ENCODE measurements around the gene OGFR.

OGFR gene

DNA sequence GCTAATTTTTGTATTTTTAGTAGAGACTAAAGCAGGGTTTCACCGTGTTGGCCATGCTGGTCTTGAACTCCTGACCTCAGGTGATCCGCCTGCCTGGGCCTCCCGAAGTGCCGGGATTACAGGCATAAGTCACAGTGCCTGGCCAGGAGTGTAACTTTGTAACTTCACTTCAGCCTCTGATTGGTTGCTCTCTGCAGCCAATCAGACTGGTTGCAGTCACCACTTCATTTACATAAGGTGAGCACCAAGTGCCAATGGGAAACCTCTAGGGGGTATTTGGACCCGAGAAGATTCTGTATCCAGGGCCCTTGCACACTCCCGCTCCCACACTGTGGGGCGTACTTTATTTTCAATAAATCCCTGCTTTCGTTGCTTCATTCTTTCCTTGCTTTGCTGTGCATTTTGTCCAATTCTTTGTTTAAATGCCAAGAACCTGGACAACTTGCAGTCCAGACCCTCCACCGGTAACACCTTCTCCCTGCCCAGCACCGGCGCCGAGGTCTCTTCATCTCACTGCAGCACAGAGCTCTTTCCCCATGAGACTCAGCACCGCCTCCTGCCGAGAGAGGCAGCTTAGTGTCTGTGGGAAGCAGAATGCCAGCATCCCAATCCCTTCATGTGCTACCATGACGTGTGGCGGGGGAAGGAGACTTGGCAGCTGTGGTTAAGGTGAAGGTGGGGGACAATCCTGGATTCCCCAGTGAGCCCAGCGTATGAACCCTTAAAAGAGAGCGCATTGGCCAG, 22.3 kb upstream of the OGFR start:
- TF ChIP-seq, protein P1, sequence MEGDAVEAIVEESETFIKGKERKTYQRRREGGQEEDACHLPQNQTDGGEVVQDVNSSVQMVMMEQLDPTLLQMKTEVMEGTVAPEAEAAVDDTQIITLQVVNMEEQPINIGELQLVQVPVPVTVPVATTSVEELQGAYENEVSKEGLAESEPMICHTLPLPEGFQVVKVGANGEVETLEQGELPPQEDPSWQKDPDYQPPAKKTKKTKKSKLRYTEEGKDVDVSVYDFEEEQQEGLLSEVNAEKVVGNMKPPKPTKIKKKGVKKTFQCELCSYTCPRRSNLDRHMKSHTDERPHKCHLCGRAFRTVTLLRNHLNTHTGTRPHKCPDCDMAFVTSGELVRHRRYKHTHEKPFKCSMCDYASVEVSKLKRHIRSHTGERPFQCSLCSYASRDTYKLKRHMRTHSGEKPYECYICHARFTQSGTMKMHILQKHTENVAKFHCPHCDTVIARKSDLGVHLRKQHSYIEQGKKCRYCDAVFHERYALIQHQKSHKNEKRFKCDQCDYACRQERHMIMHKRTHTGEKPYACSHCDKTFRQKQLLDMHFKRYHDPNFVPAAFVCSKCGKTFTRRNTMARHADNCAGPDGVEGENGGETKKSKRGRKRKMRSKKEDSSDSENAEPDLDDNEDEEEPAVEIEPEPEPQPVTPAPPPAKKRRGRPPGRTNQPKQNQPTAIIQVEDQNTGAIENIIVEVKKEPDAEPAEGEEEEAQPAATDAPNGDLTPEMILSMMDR (conservative IDR thresholded peaks at IDR 0.05; ENCODE audit: low read depth, low read length), result no peak
- no peaks in the 10 kb centered on the region for H4K20me1 ChIP-seq (ENCODE audit: insufficient read depth)
- H3K4me1 ChIP-seq (ENCODE audit: low read depth, poor library complexity, severe bottlenecking), result no peaks in the 10 kb centered on the region
- peaks cover 89% of the 10 kb centered on the region for H3K27me3 ChIP-seq (ENCODE audit: insufficient read depth, low read depth)
- H3K4me2 ChIP-seq, result no peak overlapping the region
- no peaks in the 10 kb centered on the region for H3K79me2 ChIP-seq (ENCODE audit: insufficient read depth, low read depth)
- H3K27ac ChIP-seq, result no peak overlapping the region
- H3K36me3 ChIP-seq (ENCODE audit: insufficient read depth), result no peaks in the 10 kb centered on the region
- H3K9ac ChIP-seq, result no peak overlapping the region
- no peak overlapping the region for H2AFZ ChIP-seq (ENCODE audit: low read depth)
- H3K4me3 ChIP-seq (IDR thresholded peaks at IDR 0.05; ENCODE audit: insufficient read depth, low read depth, low read length), result no peak overlapping the region

DNA sequence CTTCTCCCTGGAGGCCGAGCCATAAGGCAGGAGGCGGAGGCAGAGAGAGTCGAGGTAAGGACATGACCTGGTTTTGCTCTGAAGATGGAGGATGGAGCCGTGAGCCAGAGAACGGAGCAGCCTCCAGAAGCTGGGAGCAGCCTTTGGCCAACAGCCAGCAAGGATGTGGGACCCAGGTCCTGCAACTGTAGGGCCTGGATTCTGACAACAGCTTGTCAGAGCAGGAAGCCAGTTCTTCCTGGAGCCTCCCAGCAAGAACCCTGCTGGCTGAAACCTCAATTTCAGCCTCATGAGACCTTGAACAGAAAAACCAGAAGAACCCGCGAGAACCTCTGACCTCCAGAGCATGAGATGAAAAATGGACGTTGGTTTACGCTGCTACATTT, 21.7 kb upstream of the OGFR start:
- TF ChIP-seq, protein P1 (conservative IDR thresholded peaks at IDR 0.05; ENCODE audit: low read depth, low read length), result no peak
- H2AFZ ChIP-seq (ENCODE audit: low read depth), result no peak overlapping the region
- H3K4me3 ChIP-seq (IDR thresholded peaks at IDR 0.05; ENCODE audit: insufficient read depth, low read depth, low read length), result no peak overlapping the region
- H3K27me3 ChIP-seq (ENCODE audit: insufficient read depth, low read depth), result peaks cover 92% of the 10 kb centered on the region
- no peaks in the 10 kb centered on the region for H3K36me3 ChIP-seq (ENCODE audit: insufficient read depth)
- H3K4me1 ChIP-seq (ENCODE audit: low read depth, poor library complexity, severe bottlenecking), result no peaks in the 10 kb centered on the region
- no peak overlapping the region for H3K9ac ChIP-seq
- H3K27ac ChIP-seq, result no peak overlapping the region
- no peak overlapping the region for H3K4me2 ChIP-seq
- no peaks in the 10 kb centered on the region for H4K20me1 ChIP-seq (ENCODE audit: insufficient read depth)
- H3K79me2 ChIP-seq (ENCODE audit: insufficient read depth, low read depth), result no peaks in the 10 kb centered on the region

DNA sequence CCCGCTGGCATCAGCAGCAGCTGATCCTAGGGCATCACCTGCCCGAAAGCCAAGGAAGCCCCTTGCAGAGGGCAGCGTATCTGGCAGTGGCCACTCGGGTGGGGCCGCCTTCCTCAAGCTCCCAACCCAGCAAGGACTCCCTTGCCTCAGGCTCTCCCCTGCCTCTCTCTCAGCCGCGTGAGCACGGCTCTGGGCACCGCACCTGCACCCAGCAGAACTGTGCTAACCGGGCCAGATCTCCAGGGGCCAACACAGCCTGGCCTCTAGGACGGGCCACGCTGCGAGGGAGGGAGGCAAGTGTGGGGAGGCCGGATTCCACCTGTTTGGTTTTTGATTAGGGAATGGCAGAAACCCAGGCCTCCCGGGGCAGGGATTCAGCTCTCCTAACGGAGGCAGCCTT, 20.1 kb upstream of the OGFR start:
- Histone ChIP-seq H3K9ac (no peak overlapping the region), H2AFZ (ENCODE audit: low read depth) (no peak overlapping the region), H3K4me3 (IDR thresholded peaks at IDR 0.05; ENCODE audit: insufficient read depth, low read depth, low read length) (no peak overlapping the region), H3K4me2 (no peak overlapping the region), H3K27me3 (ENCODE audit: insufficient read depth, low read depth) (peaks cover 97% of the 10 kb centered on the region), H3K4me1 (ENCODE audit: low read depth, poor library complexity, severe bottlenecking) (no peaks in the 10 kb centered on the region), H3K36me3 (ENCODE audit: insufficient read depth) (no peaks in the 10 kb centered on the region), H3K27ac (no peak overlapping the region), H3K79me2 (ENCODE audit: insufficient read depth, low read depth) (no peaks in the 10 kb centered on the region), H4K20me1 (ENCODE audit: insufficient read depth) (no peaks in the 10 kb centered on the region)
- TF ChIP-seq, protein P1 (conservative IDR thresholded peaks at IDR 0.05; ENCODE audit: low read depth, low read length), result no peak

DNA sequence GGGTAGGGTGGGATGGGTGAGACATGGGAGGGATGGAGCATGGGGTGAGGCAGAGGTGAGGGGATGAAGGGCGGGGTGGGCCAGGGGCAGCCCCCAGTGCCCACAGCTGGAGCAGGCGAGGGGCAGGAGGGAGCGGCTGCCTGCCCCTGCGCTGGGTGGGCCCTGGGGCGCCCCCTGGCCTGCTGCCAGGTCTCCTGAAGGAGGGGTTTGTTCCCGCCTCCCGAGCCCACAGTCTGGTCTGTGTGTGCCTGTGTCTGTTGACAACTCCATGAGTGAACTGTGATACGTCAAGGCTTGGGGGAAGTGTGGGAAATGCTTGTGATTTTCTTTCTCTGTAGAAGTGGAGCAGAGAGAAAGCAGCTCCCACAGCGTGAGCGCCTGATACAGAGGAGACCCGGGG, 19.2 kb upstream of the OGFR start:
- no peak overlapping the region for H2AFZ ChIP-seq (ENCODE audit: low read depth)
- no peaks in the 10 kb centered on the region for H3K36me3 ChIP-seq (ENCODE audit: insufficient read depth)
- no peak overlapping the region for H3K27ac ChIP-seq
- TF ChIP-seq, protein P1 (conservative IDR thresholded peaks at IDR 0.05; ENCODE audit: low read depth, low read length), result no peak
- H4K20me1 ChIP-seq (ENCODE audit: insufficient read depth), result no peaks in the 10 kb centered on the region
- no peak overlapping the region for H3K9ac ChIP-seq
- peaks cover 97% of the 10 kb centered on the region for H3K27me3 ChIP-seq (ENCODE audit: insufficient read depth, low read depth)
- no peaks in the 10 kb centered on the region for H3K4me1 ChIP-seq (ENCODE audit: low read depth, poor library complexity, severe bottlenecking)
- H3K79me2 ChIP-seq (ENCODE audit: insufficient read depth, low read depth), result no peaks in the 10 kb centered on the region
- H3K4me3 ChIP-seq (IDR thresholded peaks at IDR 0.05; ENCODE audit: insufficient read depth, low read depth, low read length), result no peak overlapping the region
- no peak overlapping the region for H3K4me2 ChIP-seq

All from KMS-11 (cell line).